Small intestine (tissue), 16 donors: Measurements from ENCODE around the gene SEC61A2. TPM values are rescaled to one million over a fixed set of nuclear protein-coding genes. Genes with fewer than 3 reads are reported as not detected.
"Not testable (repeated sequence)": the region's sequence is repeated elsewhere in the genome, so short reads cannot be mapped to it uniquely, and the experiment has no call there.

Experiments
- DNase-seq, 2 donors: peaks; one replicate each; pipeline versions ENCODE4 v3.0.0 to v3.0.0-alpha.2; 2013
- FAIRE-seq: peaks from 2 replicates; lab custom pipeline; 2012; peaks lifted over from hg19 to GRCh38; lab: Jason Lieb, UNC
- H3K27ac ChIP-seq, 3 donors: one replicate each; pipeline ENCODE4 v1.5.1; 2013; ENCODE audit warnings: low read length in 2 of 3, mild to moderate bottlenecking in 2 of 3, control low read depth in 1 of 3, inconsistent platforms in 1 of 3, low read depth in 1 of 3, moderate library complexity in 1 of 3
- H3K27me3 ChIP-seq, 3 donors: one replicate each; pipeline ENCODE4 v1.6.1; 2013; ENCODE audit warnings: low read length in 3 of 3, inconsistent platforms in 1 of 3; ENCODE audit not compliant: control insufficient read depth in 3 of 3, insufficient read depth in 3 of 3
- H3K36me3 ChIP-seq, 3 donors: one replicate each; pipeline ENCODE4 v1.6.1; 2013; ENCODE audit warnings: low read length in 3 of 3, inconsistent platforms in 1 of 3, low read depth in 1 of 3, mild to moderate bottlenecking in 1 of 3, moderate library complexity in 1 of 3; ENCODE audit not compliant: control insufficient read depth in 3 of 3, insufficient read depth in 2 of 3
- H3K4me1 ChIP-seq, 3 donors: one replicate each; pipeline ENCODE4 v1.6.1; 2013; ENCODE audit warnings: low read length in 2 of 3, inconsistent platforms in 1 of 3, low read depth in 1 of 3, mild to moderate bottlenecking in 1 of 3, moderate library complexity in 1 of 3; ENCODE audit not compliant: control insufficient read depth in 3 of 3, insufficient read depth in 2 of 3
- H3K4me3 ChIP-seq, 3 donors: one replicate each; pipeline ENCODE4 v1.5.1; 2013; ENCODE audit warnings: low read length in 3 of 3, control low read depth in 1 of 3, inconsistent platforms in 1 of 3, low read depth in 1 of 3, mild to moderate bottlenecking in 1 of 3, moderate library complexity in 1 of 3
- H3K9me3 ChIP-seq, 2 donors: one replicate each; pipeline ENCODE4 v1.6.1; 2013; ENCODE audit warnings: low read depth in 1 of 2, low read length in 1 of 2; ENCODE audit not compliant: control insufficient read depth in 2 of 2, insufficient read depth in 1 of 2
- WGBS, 3 donors: extraction: QIAGEN DNeasy Blood & Tissue Kit; methylation state at CpG; one replicate each; pipeline ENCODE4 v1.1.7; 2013; 5-methylcytosine and 5-hydroxymethylcytosine counted together
- long read RNA-seq, 10 donors: transcript quantifications; one replicate each; lab custom pipeline, GENCODE V29; 2026
- polyA plus RNA-seq, 4 donors: library from polyadenylated mRNA; stranded (reverse) in 3 of 4; unstranded in 1 of 4; fragments of 200-250 nt in 3 of 4; fragments of 120-200 nt in 1 of 4; gene quantifications; one replicate each; pipeline versions ENCODE4 v1.2.1 to v1.2.3, GENCODE V29; 2013
- donor health status: healthy with polysubstance abuse.
- donor health status: control.
- donor health status: control.
- donor health status: Bipolar disorder and iron deficiency.
- donor health status: healthy.

SEC61A2 gene
- polyA plus RNA-seq: 1 to 10 TPM; 1.4 to 7.4 (median 2.8) TPM
- long read RNA-seq, donor 1, partial matches to known transcripts: 33 of 94 reads
- long read RNA-seq, donor 1, other reads (novel, unspliced or antisense): 61 of 94 reads
- long read RNA-seq, donor 2: 0 reads
- long read RNA-seq, donor 3, partial matches to known transcripts: 5 of 6 reads
- long read RNA-seq, donor 3, other reads (novel, unspliced or antisense): 0 of 6 reads
- long read RNA-seq, donor 4: 0 reads
- long read RNA-seq, donor 5, partial matches to known transcripts: 14 of 14 reads
- long read RNA-seq, donor 5, other reads (novel, unspliced or antisense): 0 of 14 reads
- long read RNA-seq, donor 6, partial matches to known transcripts: 0 of 26 reads
- long read RNA-seq, donor 6, other reads (novel, unspliced or antisense): 26 of 26 reads
- long read RNA-seq, donor 7: 0 reads
- long read RNA-seq, donor 8, partial matches to known transcripts: 0 of 1 reads
- long read RNA-seq, donor 8, other reads (novel, unspliced or antisense): 0 of 1 reads
- long read RNA-seq, donor 9: 0 reads
- long read RNA-seq, donor 10, partial matches to known transcripts: 16 of 40 reads
- long read RNA-seq, donor 10, other reads (novel, unspliced or antisense): 24 of 40 reads

DNA sequence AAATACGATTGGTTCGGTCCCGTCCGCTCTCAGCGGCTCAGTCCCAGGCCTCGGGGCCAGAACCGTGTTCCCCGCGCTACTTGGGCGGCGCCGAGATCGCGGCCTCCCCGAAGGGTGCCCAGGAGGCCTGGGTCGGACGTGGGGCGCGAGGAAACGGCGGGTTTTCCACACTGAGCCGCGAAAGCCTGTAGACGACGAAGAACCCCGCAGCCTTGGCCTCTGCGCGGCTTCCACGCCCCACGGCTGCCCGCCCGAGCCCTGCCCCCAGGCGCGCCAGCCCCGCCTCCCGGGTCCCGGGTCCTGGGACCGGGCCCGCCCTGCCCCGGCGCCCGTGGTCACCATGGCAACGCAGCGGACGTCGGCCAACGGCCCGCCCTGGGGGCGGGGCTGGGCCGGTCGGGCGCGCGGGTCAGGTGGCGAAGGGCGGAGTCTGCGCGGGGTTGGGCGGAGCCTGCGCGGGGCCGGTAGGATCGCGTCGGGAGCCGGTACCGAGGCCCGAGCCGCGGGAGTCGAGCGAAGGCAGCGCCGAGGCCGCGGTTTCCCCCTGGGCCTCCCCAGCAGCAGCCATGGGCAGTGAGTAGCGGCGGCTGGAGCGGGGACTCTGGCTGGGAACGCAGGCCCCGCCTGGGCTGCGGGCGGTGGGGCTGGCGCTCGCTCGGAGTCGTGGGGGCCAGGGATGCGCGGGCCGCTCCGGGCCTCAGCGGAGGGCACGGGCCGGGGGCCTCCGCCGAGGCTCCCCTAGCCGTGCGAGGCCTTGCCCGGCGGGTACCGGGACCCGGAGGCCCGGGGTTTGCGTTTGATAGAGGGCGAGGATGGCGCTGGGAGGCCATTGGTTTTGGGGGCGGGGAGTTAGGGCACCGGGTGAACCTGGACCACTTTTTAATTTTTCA is at the start of gene SEC61A2:
Gene SEC61A2 (plus strand): TSS at position 456 of the 890 bp plus-strand sequence. CDS start 111 bp downstream, at position 567.
- Histone ChIP-seq H3K27me3 (no peaks in the 10 kb centered on the region), H3K27ac (peak within 1 kb of the TSS; percentile 96 to 99 (median 97)), H3K9me3 (peaks cover 0 to 4% of the 10 kb centered on the region in 2 donors), H3K36me3 (peaks cover 0 to 9% (median 2%) of the 10 kb centered on the region in 3 donors), H3K4me3 (peak within 1 kb of the TSS; percentile 66 to 98 (median 86)), H3K4me1 (peaks cover 0 to 3% (median 0%) of the 10 kb centered on the region in 3 donors)
- FAIRE-seq: no peak
- DNase-seq: peak; percentile 95 to 98
- WGBS, 3 donors: 0% methylated on average over 81 to 108 of the region's 108 CpGs

DNA sequence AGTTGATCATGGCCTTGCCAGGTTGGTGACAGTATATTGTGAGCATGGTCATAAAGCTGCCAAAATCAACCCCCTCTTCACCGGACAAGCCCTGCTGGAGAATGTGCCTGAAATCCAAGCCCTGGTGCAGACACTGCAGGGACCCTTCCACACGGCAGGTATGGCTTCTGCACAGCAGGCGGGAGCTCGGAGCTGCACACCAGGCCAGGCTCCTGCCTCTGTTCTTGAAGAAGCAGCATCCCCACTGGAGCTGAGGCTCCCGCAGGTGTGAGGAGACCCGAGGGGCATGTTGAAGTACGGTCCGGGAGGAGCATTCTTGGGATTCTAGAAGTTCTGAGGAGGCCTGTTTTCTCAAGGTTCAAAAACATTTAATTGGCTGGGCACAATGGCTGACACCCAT is 48.0 kb upstream of the SEC61A2 start:
- Histone ChIP-seq H3K4me1 (no peaks in the 10 kb centered on the region), H3K27ac (no peak overlapping the region), H3K27me3 (no peaks in the 10 kb centered on the region), H3K9me3 (no peaks in the 10 kb centered on the region), H3K4me3 (no peak overlapping the region), H3K36me3 (peaks cover 0 to 31% (median 3%) of the 10 kb centered on the region in 3 donors)
- 87 to 96% (median 93%) methylated on average over 8 of the region's 8 CpGs for WGBS, 3 donors
- FAIRE-seq (no peak), DNase-seq (no peak)

DNA sequence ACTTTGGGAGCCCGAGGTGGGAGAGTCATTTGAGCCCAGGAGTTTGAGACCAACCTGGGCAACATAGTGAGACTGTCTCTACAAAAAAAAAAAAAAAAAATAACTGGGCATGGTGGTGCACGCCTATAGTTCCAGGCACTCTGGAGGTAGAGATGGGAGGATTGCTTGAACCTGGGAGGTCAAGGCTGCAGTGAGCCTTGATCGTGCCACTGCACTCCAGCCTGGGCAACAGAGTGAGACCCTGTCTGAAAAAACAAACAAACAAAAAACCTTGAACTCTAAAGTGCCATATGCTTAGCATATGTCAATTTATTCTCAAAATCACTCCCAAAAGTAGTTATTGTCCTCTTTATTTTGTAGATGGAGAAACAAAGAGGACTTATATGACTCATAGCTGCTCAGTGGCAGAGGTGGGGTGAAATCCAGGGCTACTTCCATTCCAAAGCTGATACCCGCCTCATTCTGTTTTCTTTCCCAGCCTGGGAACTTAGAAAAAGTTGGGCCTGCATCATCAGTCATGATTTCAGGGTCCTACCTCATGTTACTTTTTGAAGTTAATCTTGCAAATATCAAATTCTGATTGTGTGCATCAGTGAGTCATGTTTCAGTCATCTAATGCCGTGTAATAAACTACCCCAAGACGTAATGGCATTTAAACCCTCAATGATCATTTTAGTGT is 47.5 kb upstream of the SEC61A2 start:
- no peaks in the 10 kb centered on the region for H3K9me3 ChIP-seq
- no peak for DNase-seq
- no peak for FAIRE-seq
- peaks cover under 1 to 36% (median 3%) of the 10 kb centered on the region in 3 donors for H3K36me3 ChIP-seq
- H3K4me3 ChIP-seq: no peak overlapping the region
- no peaks in the 10 kb centered on the region for H3K27me3 ChIP-seq
- no peaks in the 10 kb centered on the region for H3K4me1 ChIP-seq
- H3K27ac ChIP-seq: no peak overlapping the region
- WGBS, 3 donors: 76 to 86% (median 85%) methylated on average over 6 of the region's 6 CpGs

DNA sequence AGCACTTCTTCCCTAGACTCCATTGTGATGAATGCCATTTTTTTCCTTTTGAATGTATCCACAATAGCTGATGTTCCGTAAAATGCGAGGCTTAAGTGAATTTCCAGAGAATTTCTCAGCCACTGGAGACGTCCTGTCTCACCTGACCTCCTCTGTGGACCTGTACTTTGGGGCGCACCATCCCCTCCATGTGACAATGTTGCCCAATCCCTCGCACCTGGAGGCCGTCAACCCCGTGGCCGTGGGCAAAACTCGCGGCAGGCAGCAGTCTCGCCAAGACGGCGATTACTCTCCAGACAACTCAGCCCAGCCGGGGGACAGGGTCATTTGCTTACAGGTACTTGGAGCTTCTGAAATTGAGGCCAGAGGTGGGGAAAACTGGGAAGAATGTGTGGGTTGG is 40.6 kb upstream of the SEC61A2 start:
- H3K36me3 ChIP-seq: peaks cover 5 to 55% (median 7%) of the 10 kb centered on the region in 3 donors
- no peak for DNase-seq
- no peak overlapping the region for H3K27ac ChIP-seq

DNA sequence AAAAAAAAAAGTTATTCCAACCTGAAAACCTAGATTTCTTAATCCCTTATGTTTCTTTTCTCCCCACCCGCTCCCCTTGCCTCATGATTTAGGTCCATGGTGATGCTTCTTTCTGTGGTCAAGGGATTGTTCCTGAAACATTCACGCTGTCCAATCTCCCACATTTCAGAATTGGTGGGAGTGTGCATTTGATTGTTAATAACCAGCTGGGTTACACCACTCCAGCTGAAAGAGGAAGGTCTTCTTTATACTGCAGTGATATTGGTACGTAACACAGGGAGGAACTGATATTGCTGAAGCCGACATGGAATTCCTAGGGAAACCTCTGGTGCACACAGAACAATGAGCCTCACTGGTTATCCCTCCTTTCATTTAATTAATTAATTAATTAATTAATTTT is 38.1 kb upstream of the SEC61A2 start:
- no peak for FAIRE-seq
- Histone ChIP-seq H3K4me3 (no peak overlapping the region), H3K27ac (no peak overlapping the region), H3K27me3 (no peaks in the 10 kb centered on the region), H3K9me3 (no peaks in the 10 kb centered on the region), H3K4me1 (no peaks in the 10 kb centered on the region), H3K36me3 (peaks cover 4 to 50% (median 7%) of the 10 kb centered on the region in 3 donors)
- WGBS, 3 donors: 95 to 98% (median 98%) methylated on average over 4 of the region's 4 CpGs
- no peak for DNase-seq

More for the DNA sequence above, 40.6 kb upstream of the SEC61A2 start:
- Histone ChIP-seq H3K9me3 (no peaks in the 10 kb centered on the region), H3K4me1 (no peaks in the 10 kb centered on the region), H3K27me3 (no peaks in the 10 kb centered on the region), H3K4me3 (no peak overlapping the region)
- 94 to 95% (median 95%) methylated on average over 14 of the region's 14 CpGs for WGBS, 3 donors
- FAIRE-seq: no peak

DNA sequence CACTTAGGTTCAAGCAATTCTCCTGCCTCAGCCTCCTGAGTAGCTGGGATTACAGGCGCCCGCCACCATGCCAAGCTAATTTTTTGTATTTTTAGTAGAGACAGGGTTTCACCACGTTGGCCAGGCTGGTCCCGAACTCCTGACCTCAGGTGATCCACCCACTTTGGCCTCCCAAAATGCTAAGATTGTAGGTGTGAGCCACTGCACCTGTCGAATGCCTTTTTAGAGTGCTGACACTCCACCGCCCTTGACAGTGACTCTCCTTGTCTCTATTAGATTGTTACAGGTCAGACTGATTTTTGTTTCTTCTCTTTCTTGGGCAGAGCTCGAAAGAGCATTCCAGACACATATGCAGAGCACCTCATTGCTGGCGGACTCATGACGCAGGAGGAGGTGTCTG is 32.1 kb upstream of the SEC61A2 start:
- H3K27me3 ChIP-seq, H3K9me3 ChIP-seq, H3K4me1 ChIP-seq, H3K4me3 ChIP-seq, DNase-seq, H3K27ac ChIP-seq, FAIRE-seq: not testable (repeated sequence)
- peaks cover 2 to 39% (median 5%) of the 10 kb centered on the region in 3 donors for H3K36me3 ChIP-seq
- WGBS, 3 donors: 70 to 92% (median 80%) methylated on average over 9 of the region's 9 CpGs

DNA sequence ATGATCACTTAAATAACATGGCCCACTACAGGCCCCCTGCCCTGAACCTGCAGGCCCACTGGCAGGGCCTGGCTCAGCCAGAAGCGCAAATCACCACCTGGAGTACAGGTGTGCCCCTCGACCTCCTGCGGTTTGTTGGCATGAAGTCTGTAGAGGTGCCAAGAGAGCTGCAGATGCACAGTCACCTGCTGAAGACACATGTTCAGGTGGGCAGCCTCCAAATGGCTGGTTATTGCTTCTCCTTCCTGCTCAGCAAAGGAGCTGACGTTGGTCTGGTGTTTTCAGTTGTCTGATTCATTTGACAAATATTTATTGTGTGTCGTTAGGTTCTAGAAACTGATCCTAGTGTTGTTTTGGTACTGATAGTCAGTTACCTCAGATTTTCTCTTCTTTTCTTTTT is 31.7 kb upstream of the SEC61A2 start:
- Histone ChIP-seq H3K9me3 (no peaks in the 10 kb centered on the region), H3K36me3 (peaks cover 2 to 42% (median 5%) of the 10 kb centered on the region in 3 donors), H3K27ac (no peak overlapping the region), H3K4me3 (no peak overlapping the region), H3K27me3 (no peaks in the 10 kb centered on the region), H3K4me1 (no peaks in the 10 kb centered on the region)
- DNase-seq (peak in 1 of 2 donors; percentile 24), FAIRE-seq (no peak)
- WGBS, 3 donors: 22 to 70% (median 46%) methylated on average over 5 of the region's 5 CpGs
